Activated T-cell treated with anti-CD3 and anti-CD28 coated beads, Interleukin-2, amount 50 U/mL, for 72 hours (primary cell): ENCODE measurements around the gene KCNMA1. TPM values are rescaled to one million over a fixed set of nuclear protein-coding genes. Genes with fewer than 3 reads are reported as not detected.
A peak's percentile ranks its signal among the peaks of the same experiment; 100 is the strongest.

Experiments
- ATAC-seq, 2 donors: fragments of 150-1000 bp; cut with Tn5 transposase; replicated peaks in 1 of 2; 2 replicates each; pipeline ENCODE4 v1.10.0; 2021; ENCODE audit warnings: moderate library complexity in 2 of 2, mild to moderate bottlenecking in 1 of 2
- DNase-seq, 2 donors: peaks; one replicate each; pipeline ENCODE4 v3.0.0; 2021 to 2022; ENCODE audit warnings: mixed read lengths in 1 of 2
- H3K27ac Mint-ChIP-seq: one replicate; pipeline ENCODE4 v1.8.0; 2022; ENCODE audit warnings: mild to moderate bottlenecking, moderate library complexity, mixed read lengths
- H3K27me3 Mint-ChIP-seq: one replicate; pipeline ENCODE4 v1.8.0; 2022; ENCODE audit warnings: low read depth, mixed read lengths
- H3K36me3 Mint-ChIP-seq, 2 donors: one replicate each; pipeline ENCODE4 v1.8.0; 2022; ENCODE audit warnings: mixed read lengths in 2 of 2, mild to moderate bottlenecking in 1 of 2; ENCODE audit not compliant: insufficient read depth in 2 of 2
- H3K4me1 Mint-ChIP-seq: one replicate; pipeline ENCODE4 v1.8.0; 2022; ENCODE audit warnings: low read depth, mixed read lengths
- H3K4me3 Mint-ChIP-seq, 2 donors: one replicate each; pipeline ENCODE4 v1.8.0; 2022; ENCODE audit warnings: mild to moderate bottlenecking in 2 of 2, mixed read lengths in 2 of 2, moderate library complexity in 2 of 2
- H3K9me3 Mint-ChIP-seq, 2 donors: one replicate each; pipeline ENCODE4 v1.8.0; 2022; ENCODE audit warnings: mixed read lengths in 2 of 2
- total RNA-seq, 2 donors: library from RNA; stranded (reverse); gene quantifications; one replicate each; pipeline ENCODE4 v1.2.3, GENCODE V29; 2022

The KCNMA1 gene
- total RNA-seq, 2 donors from 2014 or later = 0.55 to 1.0 TPM

DNA sequence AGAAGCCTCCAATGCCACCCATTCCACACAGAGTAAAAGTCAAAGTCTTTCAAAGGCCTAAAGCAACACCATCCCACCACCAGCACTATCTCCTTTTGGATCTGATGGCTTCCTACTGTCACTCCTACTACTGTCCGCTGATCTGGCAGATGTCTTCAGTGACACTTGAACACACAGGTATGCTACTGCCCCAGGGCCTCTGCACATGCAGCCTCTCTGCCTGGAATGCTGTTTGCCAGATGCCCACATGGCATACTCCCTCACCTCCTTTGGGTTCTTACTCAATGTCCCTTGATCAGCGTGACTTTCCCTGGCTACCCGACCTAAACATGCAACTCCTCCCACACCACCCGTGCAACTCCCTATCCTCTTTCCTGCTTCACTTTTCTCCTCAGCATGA lies 512.4 kb downstream of the KCNMA1 start:
- ATAC-seq (no peak), DNase-seq (no peak)
- Mint-ChIP-seq H3K27ac (no peak overlapping the region), H3K4me1 (no peaks in the 10 kb centered on the region), H3K9me3 (no peaks in the 10 kb centered on the region), H3K4me3 (no peak overlapping the region), H3K36me3 (no peaks in the 10 kb centered on the region), H3K27me3 (peaks cover 26% of the 10 kb centered on the region)

- Mint-ChIP-seq H3K27ac (no peak overlapping the region), H3K27me3 (peaks cover 35% of the 10 kb centered on the region), H3K4me3 (no peak overlapping the region), H3K9me3 (no peaks in the 10 kb centered on the region), H3K36me3 (no peaks in the 10 kb centered on the region), H3K4me1 (no peaks in the 10 kb centered on the region)
- DNase-seq = no peak
- ATAC-seq = no peak
Measured at GRCh38 chr10:77123330-77123729, 514.3 kb downstream of the KCNMA1 start.

- DNase-seq = no peak
- H3K9me3 Mint-ChIP-seq = no peaks in the 10 kb centered on the region
- no peak overlapping the region for H3K27ac Mint-ChIP-seq
- H3K36me3 Mint-ChIP-seq = no peaks in the 10 kb centered on the region
- peaks cover 37% of the 10 kb centered on the region for H3K27me3 Mint-ChIP-seq
- ATAC-seq = no peak
- peaks cover 4% of the 10 kb centered on the region for H3K4me1 Mint-ChIP-seq
- no peak overlapping the region for H3K4me3 Mint-ChIP-seq
Measured at GRCh38 chr10:77121829-77122228, 515.8 kb downstream of the KCNMA1 start.

- Mint-ChIP-seq H3K36me3 (no peaks in the 10 kb centered on the region), H3K27ac (no peak overlapping the region), H3K4me1 (peaks cover 5% of the 10 kb centered on the region), H3K9me3 (no peaks in the 10 kb centered on the region), H3K27me3 (peaks cover 43% of the 10 kb centered on the region), H3K4me3 (no peak overlapping the region)
- DNase-seq = no peak
- no peak for ATAC-seq
Measured at GRCh38 chr10:77120666-77121376, 516.8 kb downstream of the KCNMA1 start.

DNA sequence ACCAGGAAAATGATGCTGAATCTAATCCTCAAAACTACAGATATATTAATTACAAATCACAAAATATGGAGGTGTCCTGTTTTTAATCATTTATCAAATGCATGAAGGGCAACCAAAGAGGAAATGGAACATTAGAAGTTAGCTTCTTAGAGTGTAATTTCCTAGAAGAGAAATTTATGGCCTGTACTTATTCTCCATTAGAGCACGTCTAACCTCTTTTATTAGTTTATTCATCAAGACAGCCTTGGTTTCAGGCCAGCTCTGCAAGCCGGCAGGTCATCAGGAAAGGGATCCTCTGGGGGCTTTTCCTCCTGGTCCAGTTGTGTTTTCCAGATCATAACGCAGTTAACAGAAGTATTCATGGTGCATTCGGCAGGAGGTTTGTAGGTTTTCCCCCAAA lies 517.6 kb downstream of the KCNMA1 start:
- Mint-ChIP-seq H3K4me3 (no peak overlapping the region), H3K27me3 (peaks cover 35% of the 10 kb centered on the region), H3K9me3 (no peaks in the 10 kb centered on the region), H3K36me3 (no peaks in the 10 kb centered on the region), H3K4me1 (peaks cover 5% of the 10 kb centered on the region), H3K27ac (no peak overlapping the region)
- DNase-seq (no peak), ATAC-seq (no peak)

DNA sequence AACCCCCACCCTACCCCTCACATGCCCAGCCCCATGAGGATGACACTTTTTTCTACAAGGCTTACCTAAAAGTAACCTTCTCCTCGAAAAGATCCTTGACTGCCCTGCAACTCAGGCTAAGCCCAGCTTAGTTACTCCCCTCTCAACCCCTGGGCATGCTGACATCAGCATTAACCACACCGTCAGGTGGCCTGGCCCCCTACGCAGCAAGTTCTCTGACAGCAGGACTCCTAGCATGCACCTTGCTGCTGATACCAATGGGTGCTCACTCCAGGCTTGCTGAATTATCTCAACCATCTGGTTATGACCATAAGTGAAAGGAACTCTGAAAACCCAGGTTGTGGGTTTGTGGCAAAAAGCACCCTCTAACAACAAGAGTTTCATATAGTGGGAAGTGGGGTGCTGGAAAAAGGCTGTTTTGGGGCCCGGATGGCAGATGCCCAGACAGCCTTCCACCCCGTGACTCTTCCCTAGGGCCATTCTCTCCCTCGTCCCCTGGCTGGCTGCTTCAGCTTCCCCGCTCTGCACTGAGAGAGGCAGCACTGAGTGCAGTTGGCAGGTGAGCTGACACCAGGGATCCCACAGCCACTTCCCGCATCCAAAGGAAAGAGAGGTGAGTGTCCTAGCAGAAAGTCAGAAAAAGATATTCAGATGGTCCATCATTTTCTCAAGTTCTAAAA lies 518.9 kb downstream of the KCNMA1 start:
- H3K27me3 Mint-ChIP-seq = peaks cover 35% of the 10 kb centered on the region
- ATAC-seq (no peak), DNase-seq (no peak)
- H3K36me3 Mint-ChIP-seq = no peaks in the 10 kb centered on the region
- peaks cover 5% of the 10 kb centered on the region for H3K4me1 Mint-ChIP-seq
- H3K9me3 Mint-ChIP-seq = no peaks in the 10 kb centered on the region
- H3K27ac Mint-ChIP-seq = no peak overlapping the region
- no peak overlapping the region for H3K4me3 Mint-ChIP-seq

GRCh38 chr10:77117501-77117900 lies 520.1 kb downstream of the KCNMA1 start:
- DNase-seq = no peak
- Mint-ChIP-seq H3K9me3 (no peaks in the 10 kb centered on the region), H3K27me3 (peaks cover 35% of the 10 kb centered on the region), H3K4me3 (no peak overlapping the region), H3K27ac (no peak overlapping the region), H3K4me1 (peaks cover 5% of the 10 kb centered on the region), H3K36me3 (no peaks in the 10 kb centered on the region)
- no peak for ATAC-seq

DNA sequence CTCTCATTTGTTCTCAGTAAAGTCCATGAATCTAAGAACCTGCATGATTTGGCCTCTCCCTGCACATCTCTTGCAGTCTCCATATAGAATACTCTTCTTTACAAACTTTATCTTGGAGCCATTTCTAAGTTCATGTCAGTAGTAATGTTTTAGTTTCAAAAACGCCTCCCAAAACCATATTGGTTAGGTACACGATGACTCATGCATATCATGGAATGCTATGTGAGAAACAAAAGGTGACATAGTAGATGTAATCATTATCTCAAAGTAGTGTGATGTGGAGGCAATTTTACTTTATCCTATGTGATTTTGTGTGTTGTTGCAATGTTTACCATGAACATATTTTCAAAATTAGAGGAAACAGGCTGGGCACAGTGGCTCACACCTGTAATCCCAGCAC lies 520.7 kb downstream of the KCNMA1 start:
- no peaks in the 10 kb centered on the region for H3K9me3 Mint-ChIP-seq
- no peak overlapping the region for H3K4me3 Mint-ChIP-seq
- H3K4me1 Mint-ChIP-seq = peaks cover 5% of the 10 kb centered on the region
- ATAC-seq (no peak), DNase-seq (no peak)
- no peaks in the 10 kb centered on the region for H3K36me3 Mint-ChIP-seq
- no peak overlapping the region for H3K27ac Mint-ChIP-seq
- peaks cover 35% of the 10 kb centered on the region for H3K27me3 Mint-ChIP-seq

DNA sequence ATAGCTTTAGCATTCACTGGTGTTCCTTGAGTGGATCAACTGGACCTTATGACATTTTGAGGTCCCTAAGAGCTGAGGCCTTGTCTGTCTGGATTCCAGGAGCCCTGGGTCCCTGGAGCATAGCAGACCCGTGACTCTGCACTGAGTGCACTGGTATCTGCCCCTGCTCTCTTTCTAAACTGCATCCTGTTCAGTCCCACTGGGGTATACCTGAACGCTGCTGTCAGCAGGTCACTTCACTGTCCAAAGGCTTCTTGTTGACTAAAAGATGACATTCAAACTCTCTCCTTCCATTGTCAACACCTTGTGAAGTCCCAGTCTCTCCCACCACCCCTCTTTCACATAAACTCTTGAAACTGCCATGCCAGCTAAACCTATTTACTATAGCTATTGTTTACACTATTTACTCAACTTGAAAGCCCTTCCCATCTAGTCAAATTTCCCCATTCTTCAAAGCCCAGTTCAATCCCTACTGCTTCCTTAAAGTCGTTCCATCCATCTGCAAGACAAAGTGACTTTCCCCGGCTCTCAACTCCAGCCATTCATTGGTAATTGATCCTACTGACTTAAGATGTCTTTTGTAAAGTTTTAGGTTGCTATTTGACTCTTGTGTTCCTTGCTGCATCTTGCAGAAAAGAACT lies 523.3 kb downstream of the KCNMA1 start:
- Mint-ChIP-seq H3K4me1 (peaks cover 5% of the 10 kb centered on the region), H3K27me3 (peaks cover 23% of the 10 kb centered on the region), H3K9me3 (no peaks in the 10 kb centered on the region), H3K4me3 (no peak overlapping the region), H3K36me3 (no peaks in the 10 kb centered on the region), H3K27ac (no peak overlapping the region)
- ATAC-seq = no peak
- DNase-seq = no peak

GRCh38 chr10:77111611-77112550 lies 525.7 kb downstream of the KCNMA1 start:
- H3K4me1 Mint-ChIP-seq = peaks cover 1% of the 10 kb centered on the region
- no peaks in the 10 kb centered on the region for H3K36me3 Mint-ChIP-seq
- no peak overlapping the region for H3K27ac Mint-ChIP-seq
- H3K27me3 Mint-ChIP-seq = peaks cover 7% of the 10 kb centered on the region
- H3K9me3 Mint-ChIP-seq = no peaks in the 10 kb centered on the region
- H3K4me3 Mint-ChIP-seq = no peak overlapping the region
- ATAC-seq = no peak
- DNase-seq = peak in 1 of 2 donors; percentile 20

GRCh38 chr10:77110757-77111156 lies 526.9 kb downstream of the KCNMA1 start:
- Mint-ChIP-seq H3K9me3 (no peaks in the 10 kb centered on the region), H3K36me3 (no peaks in the 10 kb centered on the region), H3K4me1 (no peaks in the 10 kb centered on the region), H3K4me3 (no peak overlapping the region), H3K27me3 (no peaks in the 10 kb centered on the region), H3K27ac (no peak overlapping the region)
- ATAC-seq (no peak), DNase-seq (no peak)

DNA sequence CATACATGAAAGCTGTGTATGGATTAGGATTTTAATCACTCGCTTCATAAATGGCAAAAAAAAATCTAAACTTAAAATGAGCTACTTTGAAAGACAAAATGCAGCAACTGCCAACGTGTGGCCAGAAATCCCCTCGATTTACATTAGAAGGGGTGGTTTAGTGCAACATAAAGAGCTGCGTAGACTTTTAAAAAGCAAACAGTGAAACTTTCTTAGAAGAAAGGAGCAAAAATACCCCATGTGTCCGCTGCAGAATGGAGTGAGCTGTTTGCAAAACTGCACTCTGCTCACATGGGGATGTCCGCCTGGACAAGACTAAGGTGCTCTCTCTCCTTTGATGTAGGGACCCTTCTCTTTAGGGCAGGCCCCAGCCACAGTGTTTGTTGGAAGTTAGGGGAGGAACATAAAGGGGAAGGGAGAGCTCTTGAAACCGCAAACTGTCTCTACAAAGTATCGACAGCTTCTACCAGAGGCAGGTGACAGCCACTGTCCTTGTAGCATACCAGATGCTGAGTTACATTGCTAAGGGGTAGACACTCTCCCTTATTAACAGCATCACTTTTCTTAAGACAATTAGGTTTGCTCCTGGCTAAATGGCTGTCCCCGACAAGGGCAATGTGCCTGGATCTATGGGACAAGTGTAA lies 528.1 kb downstream of the KCNMA1 start:
- H3K4me1 Mint-ChIP-seq = no peaks in the 10 kb centered on the region
- H3K27me3 Mint-ChIP-seq = no peaks in the 10 kb centered on the region
- H3K4me3 Mint-ChIP-seq = no peak overlapping the region
- H3K27ac Mint-ChIP-seq = no peak overlapping the region
- no peak for DNase-seq
- H3K9me3 Mint-ChIP-seq = no peaks in the 10 kb centered on the region
- no peak for ATAC-seq
- H3K36me3 Mint-ChIP-seq = no peaks in the 10 kb centered on the region
